SU-DHL-6 (cell line): ENCODE data around the gene LOX.

Source experiments
- H2AFZ ChIP-seq: fragments of 200-600 bp; sonication (generic); 2 replicates; pipeline ENCODE4 v1.6.1; 2014; ENCODE audit warnings: low read depth, mild to moderate bottlenecking, moderate library complexity, mixed read lengths, antibody characterized with exemption, low read length; ENCODE audit not compliant: severe bottlenecking
- H3F3A ChIP-seq: fragments of 200-600 bp; shearing (Covaris generic); 2 replicates; pipeline ENCODE4 v1.6.0; 2016; ENCODE audit warnings: antibody characterized with exemption, mild to moderate bottlenecking; ENCODE audit not compliant: insufficient read depth
- H3K27ac ChIP-seq: fragments of 200-600 bp; sonication (generic); 2 replicates; pipeline ENCODE4 v1.5.1; 2016; ENCODE audit warnings: low read depth, mild to moderate bottlenecking, low read length, moderate library complexity, mixed read lengths
- H3K27me3 ChIP-seq: fragments of 200-600 bp; sonication (generic), shearing (Covaris generic); 2 replicates; pipeline ENCODE4 v1.6.0; 2014; ENCODE audit warnings: mild to moderate bottlenecking, low read length
- H3K36me3 ChIP-seq: fragments of 200-600 bp; sonication (generic); 2 replicates; pipeline ENCODE4 v1.6.1; 2014; ENCODE audit warnings: mild to moderate bottlenecking, low read length, mixed read lengths
- H3K4me2 ChIP-seq: fragments of 300-600, 200-600 bp; shearing (Covaris generic), sonication (generic); 2 replicates; pipeline ENCODE4 v1.6.0; 2014; ENCODE audit warnings: low read length, low read depth, mild to moderate bottlenecking; ENCODE audit not compliant: poor library complexity, severe bottlenecking
- H3K4me3 ChIP-seq: fragments of 200-600 bp; sonication (generic); 2 replicates; pipeline ENCODE4 v1.5.1; 2014; ENCODE audit warnings: antibody characterized with exemption, low read length, mild to moderate bottlenecking, mixed read lengths; ENCODE audit not compliant: insufficient read depth, poor library complexity, severe bottlenecking
- H3K79me2 ChIP-seq: fragments of 200-600 bp; sonication (generic); 2 replicates; pipeline ENCODE4 v1.6.1; 2014; ENCODE audit warnings: mild to moderate bottlenecking, low read length, moderate library complexity; ENCODE audit not compliant: insufficient read depth
- H3K9ac ChIP-seq: fragments of 200-600 bp; sonication (generic); 2 replicates; pipeline ENCODE4 v1.7.0; 2014; ENCODE audit warnings: mild to moderate bottlenecking, low read length
- H3K9me2 ChIP-seq: fragments of 200-600 bp; sonication (generic); replicated peaks from 2 replicates; pipeline ENCODE4 v1.6.1; 2014; ENCODE audit warnings: low read length; ENCODE audit not compliant: insufficient read depth
- H3K9me3 ChIP-seq: fragments of 200-600 bp; sonication (generic); 2 replicates; pipeline ENCODE4 v1.6.1; 2014; ENCODE audit warnings: low read length, mixed read lengths; ENCODE audit not compliant: insufficient read depth
- H4K20me1 ChIP-seq: fragments of 200-600 bp; sonication (generic); 2 replicates; pipeline ENCODE4 v1.6.1; 2014; ENCODE audit warnings: low read depth, mild to moderate bottlenecking, antibody characterized with exemption, low read length, moderate library complexity, mixed read lengths
- CTCF ChIP-seq: fragments of 200-600 bp; sonication (generic); IDR thresholded peaks from one replicate; pipeline ENCODE4 v1.5.1; 2017; ENCODE audit warnings: antibody characterized with exemption, mild to moderate bottlenecking, low read length, moderate library complexity; ENCODE audit not compliant: insufficient read depth, poor library complexity, severe bottlenecking
- EZH2phosphoT487 ChIP-seq: fragments of 200-600 bp; sonication (generic), shearing (Covaris generic); conservative IDR thresholded peaks from 2 replicates; pipeline ENCODE4 v1.6.1; 2018; ENCODE audit warnings: mild to moderate bottlenecking, antibody characterized with exemption, low read length, moderate library complexity, mixed read lengths

LOX gene

GRCh38 chr5:122081541-122081940, 3.5 kb upstream of the LOX start:
- no peaks in the 10 kb centered on the region for H3K36me3 ChIP-seq
- no peak overlapping the region for H3K4me3 ChIP-seq
- H4K20me1 ChIP-seq, result no peaks in the 10 kb centered on the region
- H3F3A ChIP-seq, result no peaks in the 10 kb centered on the region
- no peak overlapping the region for H3K4me2 ChIP-seq
- no peaks in the 10 kb centered on the region for H3K9me3 ChIP-seq
- no peak overlapping the region for H3K27ac ChIP-seq
- H2AFZ ChIP-seq, result no peak overlapping the region
- H3K9me2 ChIP-seq, result no peaks in the 10 kb centered on the region
- no peak overlapping the region for H3K9ac ChIP-seq
- no peaks in the 10 kb centered on the region for H3K79me2 ChIP-seq
- TF ChIP-seq CTCF (no peak), EZH2phosphoT487 (no peak)
- no peaks in the 10 kb centered on the region for H3K27me3 ChIP-seq

GRCh38 chr5:122077366-122078115, 518 bp downstream of the LOX start:
- Histone ChIP-seq H3K4me3 (no peak overlapping the region), H3K27ac (no peak overlapping the region), H3K9me2 (no peaks in the 10 kb centered on the region), H2AFZ (no peak overlapping the region), H3K9ac (no peak overlapping the region), H4K20me1 (no peaks in the 10 kb centered on the region), H3K27me3 (no peaks in the 10 kb centered on the region), H3F3A (no peaks in the 10 kb centered on the region), H3K36me3 (no peaks in the 10 kb centered on the region), H3K9me3 (no peaks in the 10 kb centered on the region), H3K4me2 (no peak overlapping the region), H3K79me2 (no peaks in the 10 kb centered on the region)
- TF ChIP-seq CTCF (no peak), EZH2phosphoT487 (no peak)

GRCh38 chr5:122076669-122077365, 1.2 kb downstream of the LOX start:
- Histone ChIP-seq H3K4me3 (no peak overlapping the region), H3K36me3 (no peaks in the 10 kb centered on the region), H3K4me2 (no peak overlapping the region), H3K9ac (no peak overlapping the region), H3K27ac (no peak overlapping the region), H4K20me1 (no peaks in the 10 kb centered on the region), H2AFZ (no peak overlapping the region), H3K79me2 (no peaks in the 10 kb centered on the region), H3K27me3 (no peaks in the 10 kb centered on the region), H3K9me2 (no peaks in the 10 kb centered on the region), H3F3A (no peaks in the 10 kb centered on the region), H3K9me3 (no peaks in the 10 kb centered on the region)
- no peak for TF ChIP-seq CTCF
- no peak for TF ChIP-seq EZH2phosphoT487
